ENCODE results near the gene PAN2. TPM values are rescaled to one million over a fixed set of nuclear protein-coding genes. Genes with fewer than 3 reads are reported as not detected.

The PAN2 gene
- total and polyA plus RNA-seq, 10 of the 15 experiments (the other 5 are each of a cell fraction or from before 2014, with no cell fraction given), result 14.4 to 61.8 (median 34.9) TPM

DNA sequence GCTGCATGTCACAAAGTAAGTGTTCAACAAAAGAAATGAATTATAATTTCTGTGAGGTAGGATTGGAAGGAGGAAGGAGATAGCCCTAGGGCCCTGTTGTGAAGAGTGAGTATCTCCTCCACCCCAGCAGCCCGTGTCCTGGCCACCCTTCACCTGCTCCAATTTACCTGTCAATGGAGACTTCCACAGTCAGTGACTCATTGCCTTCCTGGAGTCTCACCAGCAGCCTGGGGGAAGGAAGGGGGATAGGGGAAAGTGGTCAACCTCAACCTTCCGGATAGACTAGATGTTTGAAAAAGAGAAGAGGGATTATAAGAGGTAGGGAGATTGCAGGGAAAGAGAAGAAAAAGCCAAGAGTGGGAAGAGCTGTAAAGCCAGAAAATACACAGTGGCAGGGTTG lies 16.9 kb upstream of the PAN2 start (continued):
- TF ChIP-seq, protein P1, sequence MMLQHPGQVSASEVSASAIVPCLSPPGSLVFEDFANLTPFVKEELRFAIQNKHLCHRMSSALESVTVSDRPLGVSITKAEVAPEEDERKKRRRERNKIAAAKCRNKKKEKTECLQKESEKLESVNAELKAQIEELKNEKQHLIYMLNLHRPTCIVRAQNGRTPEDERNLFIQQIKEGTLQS (IDR thresholded peaks at IDR 0.05; ENCODE audit: borderline replicate concordance, extremely low read depth, low read depth, low read length), result no peak
- TF ChIP-seq KDM1A (IDR thresholded peaks at IDR 0.05; ENCODE audit: borderline replicate concordance) (no peak), FOXM1 (IDR thresholded peaks at IDR 0.05; ENCODE audit: low read depth, low read length) (no peak), ASH2L (IDR thresholded peaks at IDR 0.05; ENCODE audit: borderline replicate concordance, low read depth) (no peak), BACH1 (IDR thresholded peaks at IDR 0.05; ENCODE audit: borderline replicate concordance) (no peak), NRF1 (conservative IDR thresholded peaks at IDR 0.05; ENCODE audit: low read depth, low read length) (no peak), ZZZ3 (IDR thresholded peaks at IDR 0.05; ENCODE audit: control insufficient read depth, insufficient read length, low read depth) (no peak), SP1 (IDR thresholded peaks at IDR 0.05; ENCODE audit: low read depth, low read length) (no peak), EGR1 (IDR thresholded peaks at IDR 0.05; ENCODE audit: borderline replicate concordance in 1 of 2, low read depth in 2 of 2, low read length in 2 of 2) (no peak), IKZF2 (IDR thresholded peaks at IDR 0.05) (no peak)
- TF ChIP-seq, protein P2, sequence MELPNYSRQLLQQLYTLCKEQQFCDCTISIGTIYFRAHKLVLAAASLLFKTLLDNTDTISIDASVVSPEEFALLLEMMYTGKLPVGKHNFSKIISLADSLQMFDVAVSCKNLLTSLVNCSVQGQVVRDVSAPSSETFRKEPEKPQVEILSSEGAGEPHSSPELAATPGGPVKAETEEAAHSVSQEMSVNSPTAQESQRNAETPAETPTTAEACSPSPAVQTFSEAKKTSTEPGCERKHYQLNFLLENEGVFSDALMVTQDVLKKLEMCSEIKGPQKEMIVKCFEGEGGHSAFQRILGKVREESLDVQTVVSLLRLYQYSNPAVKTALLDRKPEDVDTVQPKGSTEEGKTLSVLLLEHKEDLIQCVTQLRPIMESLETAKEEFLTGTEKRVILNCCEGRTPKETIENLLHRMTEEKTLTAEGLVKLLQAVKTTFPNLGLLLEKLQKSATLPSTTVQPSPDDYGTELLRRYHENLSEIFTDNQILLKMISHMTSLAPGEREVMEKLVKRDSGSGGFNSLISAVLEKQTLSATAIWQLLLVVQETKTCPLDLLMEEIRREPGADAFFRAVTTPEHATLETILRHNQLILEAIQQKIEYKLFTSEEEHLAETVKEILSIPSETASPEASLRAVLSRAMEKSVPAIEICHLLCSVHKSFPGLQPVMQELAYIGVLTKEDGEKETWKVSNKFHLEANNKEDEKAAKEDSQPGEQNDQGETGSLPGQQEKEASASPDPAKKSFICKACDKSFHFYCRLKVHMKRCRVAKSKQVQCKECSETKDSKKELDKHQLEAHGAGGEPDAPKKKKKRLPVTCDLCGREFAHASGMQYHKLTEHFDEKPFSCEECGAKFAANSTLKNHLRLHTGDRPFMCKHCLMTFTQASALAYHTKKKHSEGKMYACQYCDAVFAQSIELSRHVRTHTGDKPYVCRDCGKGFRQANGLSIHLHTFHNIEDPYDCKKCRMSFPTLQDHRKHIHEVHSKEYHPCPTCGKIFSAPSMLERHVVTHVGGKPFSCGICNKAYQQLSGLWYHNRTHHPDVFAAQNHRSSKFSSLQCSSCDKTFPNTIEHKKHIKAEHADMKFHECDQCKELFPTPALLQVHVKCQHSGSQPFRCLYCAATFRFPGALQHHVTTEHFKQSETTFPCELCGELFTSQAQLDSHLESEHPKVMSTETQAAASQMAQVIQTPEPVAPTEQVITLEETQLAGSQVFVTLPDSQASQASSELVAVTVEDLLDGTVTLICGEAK (IDR thresholded peaks at IDR 0.05; ENCODE audit: borderline replicate concordance), result no peak
